ENCODE measurements around the gene ADAMTSL1.

DNA sequence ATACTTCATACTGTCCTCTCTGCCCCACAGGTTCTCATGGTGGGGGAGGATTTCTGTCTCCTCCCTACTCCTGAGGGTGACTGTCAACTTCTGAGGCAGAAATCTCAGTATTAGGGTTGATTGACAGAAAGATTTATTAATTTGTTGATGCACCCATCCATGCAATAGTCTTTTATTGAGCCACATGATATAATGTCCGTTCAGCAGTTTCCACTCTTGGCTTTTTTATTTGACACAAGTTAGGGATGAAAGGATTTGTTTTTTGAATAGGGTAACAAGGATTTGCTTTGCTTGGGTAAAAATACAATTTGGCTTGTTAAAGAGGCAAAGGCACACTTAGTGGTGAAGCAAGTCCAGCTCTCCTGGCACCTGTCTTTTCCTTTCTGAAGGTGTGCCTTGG lies 125.0 kb downstream of the ADAMTSL1 start:
- TF ChIP-seq POLR2A (IDR thresholded peaks at IDR 0.05), result no peak
- TF ChIP-seq CTCF (IDR thresholded peaks at IDR 0.05), result no peak

All from right lobe of liver (tissue), 4 donors.